ENCODE results near the gene FIBCD1. TPM values are rescaled to one million over a fixed set of nuclear protein-coding genes. Genes with fewer than 3 reads are reported as not detected.

FIBCD1 gene
- total RNA-seq = 0.54 TPM
- long read RNA-seq, partial matches to known transcripts = 0 of 2 reads
- long read RNA-seq, other reads (novel, unspliced or antisense) = 1 of 2 reads

- intact Hi-C loops (cut with DNase I) = loop anchor here (2.0 kb wide), 1 partner anchor 74 kb away; no protein-coding TSS in a partner anchor
- DNase-seq (ENCODE audit: low spot score) = no peak
Observed at GRCh38 chr9:130938652-130939404, at the start of gene FIBCD1. FIBCD1 (minus strand) TSS chr9:130939247; CDS start chr9:130938607, 640 bp downstream.

- no peak for DNase-seq (ENCODE audit: low spot score)
- intact Hi-C loops (cut with DNase I) = no loop called here
Observed at GRCh38 chr9:130988400-130988747, 49.3 kb upstream of the FIBCD1 start.

GRCh38 chr9:130987738-130988399 is 48.8 kb upstream of the FIBCD1 start:
- intact Hi-C loops (cut with DNase I) = no loop called here
- DNase-seq (ENCODE audit: low spot score) = no peak

- intact Hi-C loops (cut with DNase I) = no loop called here
Observed at GRCh38 chr9:130987054-130987453, 48.0 kb upstream of the FIBCD1 start.

GRCh38 chr9:130986356-130986965 is 47.4 kb upstream of the FIBCD1 start:
- DNase-seq (ENCODE audit: low spot score) = no peak
- intact Hi-C loops (cut with DNase I) = no loop called here

More at GRCh38 chr9:130987054-130987453, 48.0 kb upstream of the FIBCD1 start:
- DNase-seq (ENCODE audit: low spot score) = no peak

- DNase-seq (ENCODE audit: low spot score) = no peak
- intact Hi-C loops (cut with DNase I) = no loop called here
Observed at GRCh38 chr9:130985606-130986162, 46.6 kb upstream of the FIBCD1 start.

- DNase-seq (ENCODE audit: low spot score) = no peak
- intact Hi-C loops (cut with DNase I) = no loop called here
Observed at GRCh38 chr9:130985029-130985428, 46.0 kb upstream of the FIBCD1 start.

GRCh38 chr9:130984521-130984920 is 45.5 kb upstream of the FIBCD1 start:
- no peak for DNase-seq (ENCODE audit: low spot score)
- intact Hi-C loops (cut with DNase I) = no loop called here

- no peak for DNase-seq (ENCODE audit: low spot score)
- intact Hi-C loops (cut with DNase I) = no loop called here
Observed at GRCh38 chr9:130983970-130984369, 44.9 kb upstream of the FIBCD1 start.

GRCh38 chr9:130983359-130983670 is 44.3 kb upstream of the FIBCD1 start:
- intact Hi-C loops (cut with DNase I) = no loop called here
- no peak for DNase-seq (ENCODE audit: low spot score)

GRCh38 chr9:130982636-130983358 is 43.8 kb upstream of the FIBCD1 start:
- DNase-seq (ENCODE audit: low spot score) = no peak
- intact Hi-C loops (cut with DNase I) = no loop called here

GRCh38 chr9:130981756-130982137 is 42.7 kb upstream of the FIBCD1 start:
- intact Hi-C loops (cut with DNase I) = no loop called here
- DNase-seq (ENCODE audit: low spot score) = no peak

- intact Hi-C loops (cut with DNase I) = no loop called here
- DNase-seq (ENCODE audit: low spot score) = no peak
Observed at GRCh38 chr9:130981002-130981755, 42.1 kb upstream of the FIBCD1 start.

GRCh38 chr9:130980526-130980925 is 41.5 kb upstream of the FIBCD1 start:
- intact Hi-C loops (cut with DNase I) = no loop called here
- no peak for DNase-seq (ENCODE audit: low spot score)

- intact Hi-C loops (cut with DNase I) = no loop called here
- DNase-seq (ENCODE audit: low spot score) = no peak
Observed at GRCh38 chr9:130979591-130980385, 40.7 kb upstream of the FIBCD1 start.

GRCh38 chr9:130977811-130978221 is 38.8 kb upstream of the FIBCD1 start:
- no peak for DNase-seq (ENCODE audit: low spot score)
- intact Hi-C loops (cut with DNase I) = no loop called here

GRCh38 chr9:130975932-130976841 is 37.1 kb upstream of the FIBCD1 start:
- intact Hi-C loops (cut with DNase I) = no loop called here
- DNase-seq (ENCODE audit: low spot score) = no peak

Measured in cardiac septum (tissue), 1 donor.